ENCODE data around the gene KCNMB4.
"Not testable (repeated sequence)": the region's sequence is repeated elsewhere in the genome, so short reads cannot be mapped to it uniquely, and the experiment has no call there.

The KCNMB4 gene

GRCh38 chr12:70379846-70380245 is 13.8 kb downstream of the KCNMB4 start:
- DNase-seq, result no peak

- no peak for DNase-seq
Measured at GRCh38 chr12:70383484-70383883, 17.4 kb downstream of the KCNMB4 start.

- DNase-seq, result no peak
Measured at GRCh38 chr12:70383886-70384285, 17.8 kb downstream of the KCNMB4 start.

- DNase-seq, result no peak
Measured at GRCh38 chr12:70386771-70387170, 20.7 kb downstream of the KCNMB4 start.

- no peak for DNase-seq
Measured at GRCh38 chr12:70389678-70390077, 23.6 kb downstream of the KCNMB4 start.

- DNase-seq, result not testable (repeated sequence)
Measured at GRCh38 chr12:70392631-70393030, 26.5 kb downstream of the KCNMB4 start.

GRCh38 chr12:70393787-70394499 is 27.9 kb downstream of the KCNMB4 start:
- DNase-seq, result no peak

- no peak for DNase-seq
Measured at GRCh38 chr12:70398002-70398401, 31.9 kb downstream of the KCNMB4 start.

GRCh38 chr12:70398862-70399261 is 32.8 kb downstream of the KCNMB4 start:
- no peak for DNase-seq

GRCh38 chr12:70399311-70399710 is 33.2 kb downstream of the KCNMB4 start:
- no peak for DNase-seq

- DNase-seq, result no peak
Measured at GRCh38 chr12:70400124-70400523, 34.0 kb downstream of the KCNMB4 start.

- no peak for DNase-seq
Measured at GRCh38 chr12:70402597-70402996, 36.5 kb downstream of the KCNMB4 start.

- no peak for DNase-seq
Measured at GRCh38 chr12:70403826-70404225, 37.7 kb downstream of the KCNMB4 start.

- DNase-seq, result no peak
Measured at GRCh38 chr12:70408004-70408790, 42.1 kb downstream of the KCNMB4 start.

GRCh38 chr12:70415987-70416386 is 49.9 kb downstream of the KCNMB4 start:
- DNase-seq, result no peak

GRCh38 chr12:70417121-70417520 is 51.0 kb downstream of the KCNMB4 start:
- DNase-seq, result no peak

- DNase-seq, result no peak
Measured at GRCh38 chr12:70418101-70418500, 52.0 kb downstream of the KCNMB4 start.

GRCh38 chr12:70422631-70423030 is 56.5 kb downstream of the KCNMB4 start:
- no peak for DNase-seq

- DNase-seq, result no peak
Measured at GRCh38 chr12:70426620-70427019, 60.5 kb downstream of the KCNMB4 start.

GRCh38 chr12:70427611-70428010 is 61.5 kb downstream of the KCNMB4 start:
- no peak for DNase-seq

- DNase-seq, result no peak
Measured at GRCh38 chr12:70430400-70430799, 64.3 kb downstream of the KCNMB4 start.

- no peak for DNase-seq
Measured at GRCh38 chr12:70436836-70437235, 70.7 kb downstream of the KCNMB4 start.

GRCh38 chr12:70443062-70443673 is 77.1 kb downstream of the KCNMB4 start:
- no peak for DNase-seq

GRCh38 chr12:70444903-70445302 is 78.8 kb downstream of the KCNMB4 start:
- DNase-seq, result no peak
